NCI-H1694 treated with DMSO at 0.1 percent for 48 hours (cell line): ENCODE data around the gene LTBR.

ENCODE experiments used
- DNase-seq: peaks from one replicate; lab custom pipeline; 2025; lab: John Stamatoyannopoulos, UW

Gene LTBR

DNA sequence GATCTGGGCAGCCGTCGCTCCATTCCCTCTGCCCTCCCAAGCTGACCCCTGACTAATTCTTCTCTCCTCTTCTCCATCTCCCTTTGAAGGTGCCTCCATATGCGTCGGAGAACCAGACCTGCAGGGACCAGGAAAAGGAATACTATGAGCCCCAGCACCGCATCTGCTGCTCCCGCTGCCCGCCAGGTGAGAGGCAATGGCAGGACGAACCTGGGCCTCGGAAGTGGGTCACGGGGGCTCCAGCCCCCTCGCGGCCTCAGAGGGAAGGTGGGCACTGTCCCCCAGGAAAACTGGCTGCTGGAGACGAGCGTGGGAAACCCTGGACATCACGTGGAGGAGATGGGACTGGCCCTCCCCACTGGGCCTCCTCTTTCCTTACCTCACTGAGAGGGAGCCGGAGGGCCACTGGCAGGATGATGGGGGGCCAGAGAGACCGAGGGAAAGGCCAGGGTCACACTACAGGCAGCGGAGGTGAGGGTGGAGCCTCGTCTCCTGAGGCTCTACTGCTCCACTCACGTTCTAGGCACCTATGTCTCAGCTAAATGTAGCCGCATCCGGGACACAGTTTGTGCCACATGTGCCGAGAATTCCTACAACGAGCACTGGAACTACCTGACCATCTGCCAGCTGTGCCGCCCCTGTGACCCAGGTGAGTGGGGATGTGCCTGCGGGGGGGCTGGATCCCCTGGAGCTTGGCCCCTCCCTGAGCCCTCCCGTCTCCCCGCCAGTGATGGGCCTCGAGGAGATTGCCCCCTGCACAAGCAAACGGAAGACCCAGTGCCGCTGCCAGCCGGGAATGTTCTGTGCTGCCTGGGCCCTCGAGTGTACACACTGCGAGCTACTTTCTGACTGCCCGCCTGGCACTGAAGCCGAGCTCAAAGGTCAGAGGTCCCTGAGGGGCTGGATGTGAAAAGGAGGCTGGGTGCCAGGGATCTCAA is 806 bp downstream of the LTBR start:
- DNase-seq = no peak

DNA sequence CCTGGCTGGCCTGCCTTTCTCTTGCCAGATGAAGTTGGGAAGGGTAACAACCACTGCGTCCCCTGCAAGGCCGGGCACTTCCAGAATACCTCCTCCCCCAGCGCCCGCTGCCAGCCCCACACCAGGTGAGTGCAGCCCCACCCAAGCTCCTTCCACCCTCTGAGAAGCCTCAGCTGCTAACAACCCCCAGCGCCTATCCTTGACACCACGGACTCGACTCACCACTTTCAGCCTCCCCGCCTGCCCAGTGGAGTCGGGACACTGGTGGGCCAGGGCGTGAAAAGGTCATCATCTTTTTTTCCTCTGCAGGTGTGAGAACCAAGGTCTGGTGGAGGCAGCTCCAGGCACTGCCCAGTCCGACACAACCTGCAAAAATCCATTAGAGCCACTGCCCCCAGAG is 2.1 kb downstream of the LTBR start:
- DNase-seq = no peak

DNA sequence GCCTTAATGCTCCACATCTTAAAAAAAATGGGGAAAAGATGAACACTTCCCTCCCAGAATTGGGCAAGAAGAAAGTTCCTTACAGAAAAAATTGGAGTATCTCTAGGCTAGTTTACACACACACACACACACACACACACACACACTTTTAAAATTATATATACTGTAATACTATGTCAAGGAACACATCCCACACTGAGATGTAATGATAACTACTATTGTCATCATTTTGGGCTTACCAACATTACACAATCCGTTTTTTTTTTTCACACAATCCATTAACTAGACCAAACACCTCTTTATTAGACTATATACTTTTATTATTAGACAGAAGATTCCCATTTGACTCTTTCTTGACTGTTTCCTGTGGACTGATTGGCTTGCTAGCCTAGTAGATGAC is 2.5 kb downstream of the LTBR start:
- DNase-seq = no peak

DNA sequence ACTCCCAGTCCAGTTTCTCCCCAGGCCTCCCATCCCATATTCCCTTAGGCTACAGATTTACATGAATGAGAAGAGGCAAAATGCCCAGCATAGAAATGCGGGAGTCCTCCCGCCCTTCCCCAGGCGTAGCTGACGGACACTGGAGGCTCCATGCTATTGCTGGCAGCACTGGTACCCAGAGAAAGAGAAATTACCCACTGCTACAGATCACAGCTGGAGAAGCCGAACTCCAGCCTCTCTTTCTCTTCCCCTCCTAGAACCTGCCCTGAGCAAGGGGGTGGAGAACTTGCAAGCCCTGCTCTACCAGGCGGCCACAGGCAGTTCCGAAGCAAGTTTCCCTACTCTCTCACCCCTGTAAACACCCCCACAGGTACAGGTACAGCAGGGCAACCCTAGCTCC is 3.6 kb downstream of the LTBR start:
- DNase-seq = no peak

DNA sequence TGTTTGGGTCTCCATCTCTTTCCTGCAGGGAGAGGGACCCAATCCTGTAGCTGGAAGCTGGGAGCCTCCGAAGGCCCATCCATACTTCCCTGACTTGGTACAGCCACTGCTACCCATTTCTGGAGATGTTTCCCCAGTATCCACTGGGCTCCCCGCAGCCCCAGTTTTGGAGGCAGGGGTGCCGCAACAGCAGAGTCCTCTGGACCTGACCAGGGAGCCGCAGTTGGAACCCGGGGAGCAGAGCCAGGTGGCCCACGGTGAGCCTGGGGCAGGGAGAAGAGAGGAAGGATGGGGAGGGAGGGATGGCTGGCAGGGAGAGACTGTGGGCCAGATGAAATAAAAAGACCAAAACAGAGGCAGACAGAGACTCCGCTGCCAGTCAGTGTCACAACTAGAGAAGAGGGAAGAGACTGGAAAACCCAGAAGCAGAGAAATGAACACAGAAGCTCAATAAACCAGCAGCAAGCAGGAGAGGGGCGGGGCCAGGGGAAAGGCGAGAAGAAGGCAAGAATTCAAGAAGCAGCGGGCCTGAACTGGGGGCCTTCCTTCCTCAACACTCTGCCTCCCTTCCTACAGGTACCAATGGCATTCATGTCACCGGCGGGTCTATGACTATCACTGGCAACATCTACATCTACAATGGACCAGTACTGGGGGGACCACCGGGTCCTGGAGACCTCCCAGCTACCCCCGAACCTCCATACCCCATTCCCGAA is 6.3 kb downstream of the LTBR start:
- no peak for DNase-seq

DNA sequence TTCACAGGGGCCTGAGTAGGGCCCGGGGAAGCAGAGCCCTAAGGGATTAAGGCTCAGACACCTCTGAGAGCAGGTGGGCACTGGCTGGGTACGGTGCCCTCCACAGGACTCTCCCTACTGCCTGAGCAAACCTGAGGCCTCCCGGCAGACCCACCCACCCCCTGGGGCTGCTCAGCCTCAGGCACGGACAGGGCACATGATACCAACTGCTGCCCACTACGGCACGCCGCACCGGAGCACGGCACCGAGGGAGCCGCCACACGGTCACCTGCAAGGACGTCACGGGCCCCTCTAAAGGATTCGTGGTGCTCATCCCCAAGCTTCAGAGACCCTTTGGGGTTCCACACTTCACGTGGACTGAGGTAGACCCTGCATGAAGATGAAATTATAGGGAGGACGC is 7.1 kb downstream of the LTBR start:
- no peak for DNase-seq

DNA sequence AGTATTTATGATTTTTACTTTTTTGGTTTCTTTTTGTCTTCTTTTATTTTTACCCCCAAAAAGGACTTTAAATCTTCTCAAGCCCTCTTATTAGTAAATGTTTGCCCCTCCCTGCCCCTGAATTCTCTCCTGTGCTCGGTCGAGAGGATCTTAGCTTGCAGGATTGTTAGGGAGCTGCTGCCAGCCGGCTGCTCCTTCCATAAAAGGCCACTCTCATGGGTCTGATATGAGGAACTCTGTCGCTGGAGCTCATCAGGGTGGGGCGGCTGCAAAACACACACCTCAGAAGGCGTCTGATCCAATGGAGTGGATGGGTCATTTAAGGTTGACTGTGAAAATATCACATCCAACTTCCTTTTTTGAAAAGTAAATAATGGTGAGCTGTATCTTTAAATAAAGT is 8.5 kb downstream of the LTBR start:
- no peak for DNase-seq

DNA sequence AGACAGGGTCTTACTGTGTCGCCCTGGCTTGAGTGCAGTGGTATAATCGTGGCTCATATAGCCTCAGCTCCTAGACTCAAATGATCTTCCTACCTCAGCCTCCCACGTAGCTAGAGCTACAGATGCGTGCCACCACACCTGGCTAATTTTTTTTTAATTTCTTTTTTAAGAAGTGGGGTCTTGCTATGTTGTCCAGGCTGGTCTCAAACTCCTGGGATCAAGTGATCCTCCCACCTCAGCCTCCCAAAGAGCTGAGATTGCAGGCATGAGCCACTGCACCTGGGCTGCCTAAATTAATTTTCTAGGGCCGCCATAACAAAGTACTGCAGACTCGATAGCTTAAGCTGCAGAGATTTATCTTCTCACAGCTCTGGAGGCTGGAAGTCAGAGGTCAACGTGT is 9.1 kb downstream of the LTBR start:
- DNase-seq = no peak

DNA sequence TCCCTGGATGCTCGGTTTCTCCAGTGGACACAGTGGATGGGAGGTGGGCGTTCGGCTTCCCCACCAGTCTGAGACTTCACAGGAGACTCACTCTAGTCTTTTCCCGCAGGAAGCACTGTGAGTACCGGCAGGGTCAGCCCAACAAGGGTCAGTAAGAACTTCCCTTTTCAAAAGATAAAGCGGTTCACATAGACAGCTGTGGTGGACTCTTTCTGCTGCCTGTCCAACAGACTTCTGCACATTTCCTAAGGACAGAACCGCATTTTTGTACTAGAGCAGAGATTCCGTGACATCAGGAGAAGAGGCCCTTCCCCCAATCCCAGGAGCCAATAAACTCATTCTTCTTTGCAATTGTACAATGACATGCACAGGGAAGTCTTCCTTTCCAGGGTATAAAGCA is 10.4 kb downstream of the LTBR start:
- no peak for DNase-seq

DNA sequence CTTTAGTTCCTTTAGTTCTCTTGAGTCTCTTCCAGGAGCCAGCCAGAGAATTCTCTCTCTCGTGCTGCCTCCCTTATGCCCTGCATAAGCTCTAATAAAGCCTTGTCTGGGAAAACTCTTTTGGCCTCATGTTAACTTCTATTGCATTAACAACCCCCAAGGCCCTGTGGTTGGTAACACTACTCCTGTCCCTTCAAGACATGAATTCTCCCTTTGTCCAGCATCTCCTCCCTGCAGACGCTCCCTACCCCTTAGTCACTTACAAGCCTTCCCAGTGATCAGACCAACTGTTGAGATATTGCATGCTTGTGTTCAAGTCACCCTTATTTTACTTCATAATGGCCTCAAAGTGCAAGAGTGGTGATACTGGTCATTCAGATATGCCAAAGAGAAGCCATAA is 12.1 kb downstream of the LTBR start:
- DNase-seq = no peak

DNA sequence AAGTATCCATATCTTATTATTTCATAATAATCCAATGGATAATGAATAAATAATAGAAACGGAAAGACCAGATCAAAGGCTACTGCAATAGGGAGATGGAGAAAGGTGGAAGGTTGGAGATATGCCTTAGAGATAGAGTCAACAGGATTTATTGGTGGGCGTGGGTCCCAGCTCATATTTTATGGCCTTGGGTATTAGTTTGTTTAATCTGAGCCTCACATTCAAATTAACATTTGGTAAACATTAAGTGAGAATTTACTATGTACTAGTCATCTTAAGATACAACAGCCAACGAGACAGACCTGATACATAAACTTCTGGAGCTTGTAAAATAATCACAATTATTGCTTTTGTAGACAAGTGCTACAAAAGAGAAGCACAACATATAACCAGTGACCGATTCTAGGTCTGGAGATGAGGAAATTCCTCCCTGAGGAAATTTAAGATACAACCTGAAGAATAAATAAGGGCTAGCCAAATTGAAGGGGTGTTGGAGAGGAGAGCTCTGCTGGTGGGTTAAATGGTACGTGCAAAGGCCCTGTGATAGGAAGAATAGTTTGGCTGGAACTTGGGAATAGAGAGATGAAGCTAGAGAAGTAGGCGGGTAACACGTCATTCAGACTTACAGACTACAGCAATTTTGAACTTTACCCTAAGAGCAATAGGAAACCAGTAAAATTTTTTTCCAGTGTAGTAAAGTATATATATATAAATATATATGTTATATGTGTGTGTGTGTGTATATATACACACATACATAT is 16.1 kb downstream of the LTBR start:
- DNase-seq = no peak

DNA sequence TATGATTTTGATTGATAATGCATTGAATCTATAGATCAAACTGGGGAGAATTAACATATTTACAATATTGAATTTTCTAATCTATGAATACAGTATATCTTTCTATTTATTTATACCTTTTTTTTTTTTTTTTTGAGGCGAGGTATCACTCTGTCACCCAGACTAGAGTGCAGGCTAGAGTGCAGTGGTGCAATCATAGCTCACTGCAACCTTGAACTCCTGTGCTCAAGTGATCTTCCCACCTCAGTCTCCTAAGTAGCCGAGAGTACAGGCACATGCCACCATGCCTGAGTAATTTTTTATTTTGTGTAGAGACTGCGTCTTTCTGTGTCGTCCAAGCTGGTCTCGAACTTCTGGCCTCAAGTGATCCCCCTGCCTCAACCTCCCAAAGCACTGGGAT is 20.4 kb downstream of the LTBR start:
- DNase-seq = no peak

DNA sequence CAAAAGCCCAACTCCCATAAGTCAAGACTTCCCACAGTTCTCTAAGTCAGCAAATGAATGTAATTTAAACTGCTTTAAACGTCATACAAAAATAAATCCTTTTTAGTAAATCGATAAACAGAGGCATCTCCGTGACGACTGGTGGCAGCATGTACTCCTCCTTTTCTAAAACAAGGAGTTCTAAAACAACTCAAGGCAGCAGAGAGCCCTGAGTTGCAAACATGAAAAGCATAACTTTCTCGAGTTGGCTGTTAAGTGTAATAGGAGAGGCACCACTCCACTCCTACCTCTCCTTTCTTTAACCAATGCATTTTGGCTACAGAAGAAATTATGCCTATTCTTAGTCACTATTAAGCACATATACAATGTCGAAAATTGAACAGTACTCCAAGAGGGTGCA is 22.0 kb downstream of the LTBR start:
- DNase-seq = no peak

DNA sequence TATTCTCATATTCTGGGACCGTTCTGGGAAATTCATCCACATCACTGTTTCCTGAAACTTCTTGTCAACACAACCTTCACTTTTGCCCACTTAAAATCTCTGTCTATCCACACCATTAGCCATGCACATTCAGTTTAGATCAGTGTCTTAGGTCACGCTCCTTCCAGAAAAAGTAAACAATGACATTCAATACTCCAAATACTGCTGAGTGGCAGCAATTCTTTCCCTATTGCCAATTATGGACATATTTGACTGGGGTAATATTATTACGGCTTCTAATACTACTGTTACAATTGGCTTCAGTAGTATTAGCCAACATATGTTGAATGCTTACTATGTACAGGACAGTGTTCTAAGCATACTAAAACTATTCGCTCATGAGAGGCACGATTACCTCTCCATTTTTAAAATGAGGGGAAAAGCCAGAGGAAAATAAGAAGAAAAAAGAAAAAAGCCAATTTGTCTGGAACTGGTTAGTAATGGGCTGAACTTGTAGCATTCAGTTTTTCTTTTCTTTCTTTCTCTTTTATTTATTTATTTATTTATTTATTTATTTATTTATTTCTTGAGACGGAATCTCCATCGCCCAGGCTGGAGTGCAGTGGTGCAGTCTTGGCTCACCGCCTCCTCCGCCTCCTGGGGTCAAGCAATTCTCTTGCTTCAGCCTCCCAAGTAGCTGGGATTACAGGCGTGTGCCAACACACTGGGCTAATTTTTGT is 23.4 kb downstream of the LTBR start:
- no peak for DNase-seq

DNA sequence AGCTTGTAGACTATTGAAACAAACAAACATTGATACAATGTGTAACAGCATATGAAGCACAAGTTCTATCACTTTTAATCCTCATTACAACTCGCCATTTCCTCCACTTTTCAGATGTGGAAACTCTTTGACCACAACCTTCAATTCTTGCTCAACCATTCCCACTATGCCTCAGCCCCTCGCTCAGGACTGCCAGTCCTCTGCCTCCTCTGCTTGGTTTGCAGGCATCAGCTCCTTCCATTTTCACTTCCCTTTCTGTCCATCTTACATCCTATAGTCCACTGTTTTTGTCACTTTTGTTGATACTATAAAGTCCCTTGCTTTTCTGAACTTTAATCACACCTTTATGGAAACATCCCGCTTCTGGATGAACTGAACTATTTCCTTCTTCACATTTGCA is 32.6 kb downstream of the LTBR start:
- no peak for DNase-seq

DNA sequence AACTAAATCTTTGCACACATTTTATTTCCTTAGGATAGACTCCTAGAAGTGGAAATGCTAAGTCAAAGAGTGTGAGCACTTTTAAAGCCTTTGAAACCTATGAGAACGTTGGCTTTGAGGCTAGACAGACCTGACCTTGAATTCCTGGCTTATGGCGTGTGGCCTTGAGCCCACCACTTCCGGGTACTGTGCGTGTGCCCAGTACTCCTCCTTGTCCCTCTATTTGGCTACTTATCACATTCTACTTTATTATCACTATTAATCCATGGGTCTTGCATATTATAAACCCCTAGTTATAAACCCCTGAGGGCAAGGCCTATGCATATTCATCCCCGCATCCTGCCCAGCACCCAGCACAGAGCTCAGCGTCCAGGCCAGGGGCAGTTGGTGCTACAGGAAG is 34.8 kb downstream of the LTBR start:
- no peak for DNase-seq

DNA sequence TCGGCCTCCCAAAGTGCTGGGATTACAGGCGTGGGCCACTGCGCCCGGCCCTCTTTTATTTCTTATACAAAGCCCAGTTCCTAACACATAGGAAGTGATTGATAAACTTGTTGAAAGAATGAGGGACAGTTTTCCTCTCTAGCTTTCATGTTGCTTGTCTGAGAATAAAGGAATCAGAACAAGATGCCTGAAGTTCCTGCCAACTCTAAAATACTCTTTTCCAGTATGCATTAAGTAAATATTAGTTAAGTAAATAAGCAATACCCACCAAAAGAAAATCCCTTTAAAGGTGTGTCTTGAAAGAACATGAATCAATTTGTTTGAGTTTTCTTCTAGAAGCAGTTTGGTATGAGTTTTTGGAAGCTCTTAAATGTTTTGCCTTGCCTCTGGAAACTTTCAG is 36.4 kb downstream of the LTBR start:
- no peak for DNase-seq

DNA sequence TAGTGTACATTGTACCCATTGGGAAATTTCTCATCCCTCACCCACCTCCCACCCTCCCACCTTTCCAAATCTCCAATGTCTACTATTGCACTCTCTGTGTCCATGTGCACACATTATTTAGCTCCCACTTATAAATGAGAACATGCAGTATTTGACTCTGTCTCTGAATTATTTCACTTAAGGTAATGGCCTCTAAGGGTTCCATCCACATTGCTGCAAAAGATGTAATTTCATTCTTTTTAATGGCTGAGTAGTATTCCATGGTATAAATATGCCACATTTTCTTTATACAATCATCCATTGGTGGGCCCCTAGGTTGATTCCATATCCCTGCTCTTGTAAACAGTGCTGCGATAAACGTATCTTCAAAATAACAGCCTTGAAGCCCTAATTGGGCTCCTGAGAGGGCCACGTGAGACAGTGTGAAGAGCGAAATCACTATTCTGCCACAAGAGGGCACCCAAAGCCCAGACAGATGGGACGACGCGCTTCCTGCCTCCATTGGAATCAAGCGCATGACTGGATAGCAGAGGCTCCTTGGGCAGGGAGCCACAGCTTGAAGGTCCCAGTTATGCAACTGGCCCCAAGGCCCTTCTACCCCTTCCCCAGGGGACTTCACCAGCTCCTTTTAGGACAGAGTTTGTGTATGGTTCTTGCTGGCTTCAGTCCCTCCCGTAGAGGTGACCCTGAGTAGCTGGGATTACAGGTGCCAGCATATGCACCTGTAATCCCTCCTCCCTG is 39.5 kb downstream of the LTBR start:
- peak; percentile 95 for DNase-seq

DNA sequence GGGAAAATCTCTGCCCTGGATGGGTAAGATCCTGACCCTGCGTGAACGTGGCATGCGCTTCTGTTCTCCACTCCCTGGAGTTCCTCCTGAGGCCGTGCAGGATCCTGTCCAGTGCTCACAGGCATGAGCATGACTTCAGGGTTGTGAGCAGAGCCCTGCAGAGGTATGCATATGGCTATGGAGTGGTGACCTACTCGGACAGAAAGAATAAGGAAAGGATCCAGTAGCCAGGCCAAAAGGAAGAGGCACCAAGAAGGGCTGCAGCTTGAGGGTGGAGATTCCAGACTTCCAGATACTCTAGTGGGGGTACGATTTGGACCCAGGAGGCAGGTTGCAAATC is 40.0 kb downstream of the LTBR start:
- DNase-seq = no peak

DNA sequence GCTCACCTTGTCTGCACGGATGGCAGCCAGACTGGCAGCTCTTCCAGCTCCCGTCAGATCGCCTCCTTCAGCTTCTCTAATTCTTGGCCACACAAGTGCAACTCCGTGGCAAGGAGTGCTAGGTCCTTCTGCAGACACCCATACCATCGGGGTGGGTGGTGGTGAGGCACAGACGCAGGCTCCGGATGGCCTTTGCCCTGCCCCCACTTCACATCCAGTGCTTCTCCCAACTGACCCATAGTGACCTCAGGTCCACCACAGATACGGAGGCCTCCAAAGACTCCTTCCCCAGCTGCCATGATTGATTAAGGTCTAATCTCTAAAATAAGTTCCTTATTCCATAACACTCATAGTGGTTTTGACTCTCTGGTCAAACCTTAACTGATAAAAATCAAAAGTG is 40.9 kb downstream of the LTBR start:
- DNase-seq = no peak
